Activated CD4-positive, CD25-positive, alpha-beta regulatory T cell treated with anti-CD3 and anti-CD28 coated beads, Interleukin-2, amount 50 U/mL, for 72 hours (primary cell): ENCODE data around the gene APRT.

Experiments used
- DNase-seq: peaks from one replicate; pipeline ENCODE4 v3.0.0; 2021

Gene APRT

GRCh38 chr16:88811769-88812512 is at the start of gene APRT:
Gene APRT, minus strand, starts transcription at chr16:88811928. Its CDS starts 29 bp downstream, at chr16:88811899.
- peak; percentile 100 for DNase-seq

- no peak for DNase-seq
These were observed 49.6 kb upstream of the APRT start for GRCh38 chr16:88861359-88861758.

GRCh38 chr16:88859381-88860091 is 47.8 kb upstream of the APRT start:
- DNase-seq: no peak

GRCh38 chr16:88857728-88858339 is 46.1 kb upstream of the APRT start:
- peak; percentile 68 for DNase-seq

GRCh38 chr16:88856828-88857727 is 45.4 kb upstream of the APRT start, which contains the start of the genes GALNS and TRAPPC2L:
Gene GALNS, minus strand, starts transcription at chr16:88856947. Its CDS starts 70 bp downstream, at chr16:88856877.
Gene TRAPPC2L, plus strand, starts transcription at chr16:88857127. Its CDS starts 24 bp downstream, at chr16:88857151.
- peak; percentile 100 for DNase-seq

- DNase-seq: peak; percentile 43
These were observed 44.5 kb upstream of the APRT start for GRCh38 chr16:88856122-88856827.

GRCh38 chr16:88855736-88856121 is 44.0 kb upstream of the APRT start:
- DNase-seq: no peak

GRCh38 chr16:88855176-88855575 is 43.4 kb upstream of the APRT start:
- DNase-seq: no peak

GRCh38 chr16:88854306-88855111 is 42.8 kb upstream of the APRT start:
- no peak for DNase-seq

GRCh38 chr16:88853325-88853941 is 41.7 kb upstream of the APRT start:
- no peak for DNase-seq

GRCh38 chr16:88851616-88852015 is 39.9 kb upstream of the APRT start:
- no peak for DNase-seq

- DNase-seq: no peak
These were observed 38.9 kb upstream of the APRT start for GRCh38 chr16:88850531-88851199.

GRCh38 chr16:88848557-88848956 is 36.8 kb upstream of the APRT start:
- no peak for DNase-seq

GRCh38 chr16:88847654-88848053 is 35.9 kb upstream of the APRT start:
- no peak for DNase-seq

GRCh38 chr16:88846088-88846487 is 34.4 kb upstream of the APRT start:
- DNase-seq: no peak

- no peak for DNase-seq
These were observed 32.8 kb upstream of the APRT start for GRCh38 chr16:88844419-88845036.

GRCh38 chr16:88843256-88843655 is 31.5 kb upstream of the APRT start:
- DNase-seq: no peak

- no peak for DNase-seq
These were observed 31.1 kb upstream of the APRT start for GRCh38 chr16:88842806-88843205.

- DNase-seq: no peak
These were observed 30.6 kb upstream of the APRT start for GRCh38 chr16:88842308-88842756.
